ENCODE measurements around the gene NTMT1.

NTMT1 gene

DNA sequence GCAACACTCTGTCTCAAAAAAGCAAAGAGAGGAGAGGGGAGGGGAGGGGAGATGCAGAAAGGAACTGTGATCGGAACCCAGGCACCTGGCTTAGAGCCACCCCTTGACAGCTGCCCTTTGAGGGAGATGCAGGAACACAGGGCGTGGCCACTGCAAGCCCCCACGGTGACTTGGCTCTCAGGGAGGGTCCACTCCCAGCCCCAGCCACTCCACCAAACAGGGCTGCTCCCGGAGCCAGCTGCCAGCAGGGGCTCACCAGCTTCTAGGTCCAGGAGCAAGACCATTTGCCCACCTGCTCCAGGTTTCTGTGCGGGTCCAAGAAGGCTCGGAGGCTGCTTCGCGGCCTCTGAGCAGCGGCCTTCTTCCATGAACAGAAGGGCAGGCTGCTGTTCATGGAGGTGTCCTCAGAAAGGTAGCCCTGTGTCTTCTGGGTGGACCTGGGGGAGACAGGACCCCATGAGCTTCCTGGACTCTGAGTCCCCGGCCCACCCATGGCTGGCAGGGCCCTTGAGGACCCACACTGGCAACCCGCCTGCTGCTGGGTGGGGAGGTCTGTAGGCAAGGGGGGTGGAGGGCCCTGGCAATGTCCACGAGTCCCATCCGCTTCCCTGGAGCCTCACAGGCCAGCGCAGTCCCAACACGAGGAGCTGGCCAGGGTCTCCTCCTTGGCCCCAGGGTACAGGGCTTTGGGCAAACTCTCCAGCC, 13.0 kb upstream of the NTMT1 start:
- H3K36me3 Mint-ChIP-seq (ENCODE audit: insufficient read depth) = peaks cover 20% of the 10 kb centered on the region
- ATAC-seq (replicated peaks) (no peak), DNase-seq (no peak)
- H3K4me1 Mint-ChIP-seq (ENCODE audit: low read depth in 2 of 2) = peaks cover 22 to 26% of the 10 kb centered on the region in 2 donors
- peaks cover 0 to 9% of the 10 kb centered on the region in 2 donors for H3K27me3 Mint-ChIP-seq
- H3K9me3 Mint-ChIP-seq = no peaks in the 10 kb centered on the region
- H3K4me3 Mint-ChIP-seq = no peak overlapping the region
- H3K27ac Mint-ChIP-seq = no peak overlapping the region

DNA sequence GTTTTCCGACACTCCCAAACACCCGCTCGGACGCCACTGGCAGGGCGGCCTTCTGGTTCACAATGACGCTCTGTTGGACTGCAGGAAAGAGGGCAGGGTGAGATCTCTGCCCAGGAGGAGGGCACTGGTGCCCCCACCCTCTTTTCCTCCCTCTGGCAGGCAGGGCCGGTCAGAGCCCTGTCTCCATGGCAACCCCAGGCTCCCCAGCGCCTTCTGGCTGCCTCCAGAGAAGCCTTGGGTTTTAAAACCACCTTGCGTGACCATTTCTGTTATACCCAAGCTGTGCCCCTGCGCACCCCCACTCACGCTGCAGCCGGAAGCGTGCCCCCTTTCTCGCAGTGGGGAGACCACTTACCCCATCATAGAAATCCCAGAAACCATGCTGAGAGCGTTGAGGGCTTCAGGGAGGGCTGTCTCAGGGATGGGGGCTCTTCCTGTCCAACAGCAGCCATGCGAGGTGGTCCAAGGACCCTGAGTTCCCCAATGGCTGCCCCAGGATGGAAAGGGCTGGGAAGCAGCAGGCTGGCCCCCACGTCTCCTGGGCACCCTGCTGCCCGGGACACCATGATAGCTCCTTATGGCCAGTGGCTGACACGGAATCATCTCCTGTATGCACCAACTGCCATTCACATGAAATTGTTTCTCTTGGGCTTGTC, 12.3 kb upstream of the NTMT1 start:
- peaks cover 18 to 20% of the 10 kb centered on the region in 2 donors for H3K4me1 Mint-ChIP-seq (ENCODE audit: low read depth in 2 of 2)
- peaks cover 18% of the 10 kb centered on the region for H3K36me3 Mint-ChIP-seq (ENCODE audit: insufficient read depth)
- H3K27me3 Mint-ChIP-seq = peaks cover 3 to 16% of the 10 kb centered on the region in 2 donors
- ATAC-seq (replicated peaks) (no peak), DNase-seq (no peak)
- H3K27ac Mint-ChIP-seq = no peak overlapping the region
- no peak overlapping the region for H3K4me3 Mint-ChIP-seq
- H3K9me3 Mint-ChIP-seq = no peaks in the 10 kb centered on the region

- Mint-ChIP-seq H3K27ac (no peak overlapping the region), H3K27me3 (peaks cover 12 to 29% of the 10 kb centered on the region in 2 donors), H3K36me3 (ENCODE audit: insufficient read depth) (peaks cover 10% of the 10 kb centered on the region), H3K4me1 (ENCODE audit: low read depth in 2 of 2) (peaks cover 7 to 8% of the 10 kb centered on the region in 2 donors), H3K9me3 (no peaks in the 10 kb centered on the region), H3K4me3 (no peak overlapping the region)
- no peak for ATAC-seq (replicated peaks)
- no peak for DNase-seq
Measured at GRCh38 chr9:129614932-129615331, 11.0 kb upstream of the NTMT1 start.

GRCh38 chr9:129615407-129616285, 10.3 kb upstream of the NTMT1 start:
- no peak for ATAC-seq (replicated peaks)
- peaks cover 12 to 31% of the 10 kb centered on the region in 2 donors for H3K27me3 Mint-ChIP-seq
- DNase-seq = no peak
- H3K4me3 Mint-ChIP-seq = no peak overlapping the region
- peaks cover 7% of the 10 kb centered on the region for H3K36me3 Mint-ChIP-seq (ENCODE audit: insufficient read depth)
- no peaks in the 10 kb centered on the region for H3K9me3 Mint-ChIP-seq
- H3K4me1 Mint-ChIP-seq (ENCODE audit: low read depth in 2 of 2) = peaks cover 7% of the 10 kb centered on the region in 2 donors
- no peak overlapping the region for H3K27ac Mint-ChIP-seq

- DNase-seq = no peak
- Mint-ChIP-seq H3K27me3 (peaks cover 20 to 46% of the 10 kb centered on the region in 2 donors), H3K4me1 (ENCODE audit: low read depth in 2 of 2) (no peaks in the 10 kb centered on the region), H3K9me3 (no peaks in the 10 kb centered on the region), H3K36me3 (ENCODE audit: insufficient read depth) (no peaks in the 10 kb centered on the region), H3K4me3 (no peak overlapping the region), H3K27ac (no peak overlapping the region)
- peak; percentile 42 for ATAC-seq (replicated peaks)
Measured at GRCh38 chr9:129617167-129617566, 8.8 kb upstream of the NTMT1 start.

GRCh38 chr9:129619787-129620668, 5.9 kb upstream of the NTMT1 start:
- H3K27ac Mint-ChIP-seq = no peak overlapping the region
- ATAC-seq (replicated peaks) = peak; percentile 25
- H3K9me3 Mint-ChIP-seq = no peaks in the 10 kb centered on the region
- H3K4me1 Mint-ChIP-seq (ENCODE audit: low read depth in 2 of 2) = peaks cover 8 to 11% of the 10 kb centered on the region in 2 donors
- peaks cover 20 to 51% of the 10 kb centered on the region in 2 donors for H3K27me3 Mint-ChIP-seq
- H3K36me3 Mint-ChIP-seq (ENCODE audit: insufficient read depth) = peaks cover 9% of the 10 kb centered on the region
- peak overlapping the region; percentile 6 to 60 for H3K4me3 Mint-ChIP-seq
- no peak for DNase-seq

- Mint-ChIP-seq H3K4me3 (peak within 1 kb of the TSS; percentile 6 to 29), H3K4me1 (ENCODE audit: low read depth in 2 of 2) (peaks cover 9 to 14% of the 10 kb centered on the region in 2 donors), H3K27me3 (peaks cover 20 to 51% of the 10 kb centered on the region in 2 donors), H3K9me3 (no peaks in the 10 kb centered on the region), H3K36me3 (ENCODE audit: insufficient read depth) (peaks cover 16% of the 10 kb centered on the region), H3K27ac (no peak within 1 kb of the TSS)
- no peak for ATAC-seq (replicated peaks)
- DNase-seq = no peak
Measured at GRCh38 chr9:129620669-129621295, 5.2 kb upstream of the NTMT1 start, which contains the start of gene C9orf50. Gene C9orf50, minus strand, starts transcription at chr9:129621101. Its CDS starts 527 bp downstream, at chr9:129620574.

GRCh38 chr9:129623331-129623730, 2.6 kb upstream of the NTMT1 start:
- no peak overlapping the region for H3K27ac Mint-ChIP-seq
- H3K9me3 Mint-ChIP-seq = no peaks in the 10 kb centered on the region
- peaks cover 25 to 30% of the 10 kb centered on the region in 2 donors for H3K4me1 Mint-ChIP-seq (ENCODE audit: low read depth in 2 of 2)
- ATAC-seq (replicated peaks) (no peak), DNase-seq (no peak)
- H3K27me3 Mint-ChIP-seq = peaks cover 20 to 46% of the 10 kb centered on the region in 2 donors
- no peak overlapping the region for H3K4me3 Mint-ChIP-seq
- H3K36me3 Mint-ChIP-seq (ENCODE audit: insufficient read depth) = peaks cover 30% of the 10 kb centered on the region

GRCh38 chr9:129624168-129624759, 1.7 kb upstream of the NTMT1 start:
- peaks cover 33 to 39% of the 10 kb centered on the region in 2 donors for H3K4me1 Mint-ChIP-seq (ENCODE audit: low read depth in 2 of 2)
- H3K27ac Mint-ChIP-seq = peak overlapping the region; percentile 62 to 96
- H3K36me3 Mint-ChIP-seq (ENCODE audit: insufficient read depth) = peaks cover 30% of the 10 kb centered on the region
- peaks cover 10 to 37% of the 10 kb centered on the region in 2 donors for H3K27me3 Mint-ChIP-seq
- no peaks in the 10 kb centered on the region for H3K9me3 Mint-ChIP-seq
- ATAC-seq (replicated peaks) (no peak), DNase-seq (peak; percentile 62 to 67 (median 62))
- peak overlapping the region; percentile 63 to 89 for H3K4me3 Mint-ChIP-seq

DNA sequence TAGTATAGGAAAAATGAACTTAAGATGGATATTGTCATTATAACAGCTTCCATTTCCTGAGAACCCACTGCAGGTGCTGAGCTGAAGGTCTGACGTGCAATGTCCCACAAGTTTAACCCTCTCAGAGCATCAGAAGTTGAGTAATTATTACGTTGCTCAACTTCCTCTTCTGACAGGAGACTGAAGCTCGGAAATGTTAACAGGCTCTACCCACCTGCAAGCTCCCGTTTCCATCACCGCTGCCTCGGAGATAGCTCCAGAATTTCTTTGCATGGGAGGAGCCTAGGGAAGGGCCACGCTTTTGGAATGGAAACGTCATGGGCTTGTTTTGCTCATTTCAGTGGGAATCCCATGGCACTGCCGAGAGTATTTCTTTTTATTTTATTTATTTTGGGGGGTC, 1.0 kb upstream of the NTMT1 start:
- H3K27me3 Mint-ChIP-seq = peaks cover 8 to 30% of the 10 kb centered on the region in 2 donors
- DNase-seq (no peak), ATAC-seq (replicated peaks) (peak; percentile 28)
- H3K9me3 Mint-ChIP-seq = no peaks in the 10 kb centered on the region
- H3K36me3 Mint-ChIP-seq (ENCODE audit: insufficient read depth) = peaks cover 33% of the 10 kb centered on the region
- H3K4me1 Mint-ChIP-seq (ENCODE audit: low read depth in 2 of 2) = peaks cover 38 to 45% of the 10 kb centered on the region in 2 donors
- H3K4me3 Mint-ChIP-seq = peak overlapping the region; percentile 83 to 89
- peak overlapping the region; percentile 95 to 96 for H3K27ac Mint-ChIP-seq

GRCh38 chr9:129626625-129627284, 792 bp downstream of the NTMT1 start:
- peak overlapping the region; percentile 83 to 89 for H3K4me3 Mint-ChIP-seq
- no peaks in the 10 kb centered on the region for H3K9me3 Mint-ChIP-seq
- H3K4me1 Mint-ChIP-seq (ENCODE audit: low read depth in 2 of 2) = peaks cover 47 to 52% of the 10 kb centered on the region in 2 donors
- DNase-seq = peak; percentile 44 to 45 (median 44)
- ATAC-seq (replicated peaks) = peak; percentile 50
- H3K27ac Mint-ChIP-seq = peak overlapping the region; percentile 95 to 96
- peaks cover 36% of the 10 kb centered on the region for H3K36me3 Mint-ChIP-seq (ENCODE audit: insufficient read depth)
- peaks cover 0 to 17% of the 10 kb centered on the region in 2 donors for H3K27me3 Mint-ChIP-seq
